K562 (cell line): ENCODE measurements around the gene FAM110D. TPM values are rescaled to one million over a fixed set of nuclear protein-coding genes. Genes with fewer than 3 reads are reported as not detected.

Source experiments
- ARID3B ChIP-seq: fragments of 250-450 bp; sonication (Bioruptor Pico); IDR thresholded peaks from 2 replicates; pipeline ENCODE4 v1.4.0; 2020; ENCODE audit warnings: borderline replicate concordance
- CEBPB ChIP-seq: fragments of 450-650 bp; IDR thresholded peaks from 2 replicates; pipeline ENCODE4 v1.6.1; 2016; ENCODE audit warnings: missing genetic modification characterization, missing compliant biosample characterization
- ELK3 ChIP-seq: fragments of 450-650 bp; formaldehyde crosslinking; IDR thresholded peaks from 2 replicates; pipeline ENCODE4 v1.4.0; 2020; ENCODE audit warnings: mild to moderate bottlenecking
- EP400 ChIP-seq: fragments of 450-650 bp; IDR thresholded peaks from 2 replicates; pipeline ENCODE4 v1.6.1; 2017; ENCODE audit warnings: antibody characterized with exemption, mild to moderate bottlenecking, moderate library complexity
- ESRRA ChIP-seq: fragments of 450-650 bp; IDR thresholded peaks from 2 replicates; pipeline ENCODE4 v1.6.1; 2014; ENCODE audit warnings: low read depth, mild to moderate bottlenecking, moderate library complexity, borderline replicate concordance
- FOXP1 ChIP-seq: sonication (generic); formaldehyde crosslinking; IDR thresholded peaks from 2 replicates; pipeline ENCODE4 v1.8.0; 2022; ENCODE audit warnings: mild to moderate bottlenecking, missing genetic modification reagents
- HNRNPLL ChIP-seq: fragments of 200-400 bp; formaldehyde crosslinking; IDR thresholded peaks from 2 replicates; pipeline ENCODE4 v1.6.1; 2017; ENCODE audit warnings: low read length, low read depth, mild to moderate bottlenecking; ENCODE audit not compliant: poor library complexity, severe bottlenecking
- MNT ChIP-seq, 2 experiments: fragments of 450-650 bp; conservative IDR thresholded peaks; 2 replicates each; pipeline ENCODE4 v1.6.1; 2017; ENCODE audit warnings: mild to moderate bottlenecking in 2 of 2, moderate library complexity in 2 of 2
- POLR2AphosphoS5 ChIP-seq: IDR thresholded peaks from 2 replicates; pipeline ENCODE4 v1.6.1; 2011; ENCODE audit warnings: mild to moderate bottlenecking, low read depth, low read length, moderate library complexity; ENCODE audit not compliant: control insufficient read depth, insufficient read depth
- RBFOX2 ChIP-seq: fragments of 200-400 bp; formaldehyde crosslinking; IDR thresholded peaks from 2 replicates; pipeline ENCODE4 v1.6.1; 2017; ENCODE audit warnings: low read depth, mild to moderate bottlenecking, low read length, moderate library complexity
- ZBTB40 ChIP-seq, 2 experiments: fragments of 450-650 bp in 1 of 2; sonication (generic) in 1 of 2; formaldehyde crosslinking in 1 of 2; IDR thresholded peaks; 2 replicates each; pipeline versions ENCODE4 v1.7.1 to v1.9.0; 2016 to 2022; ENCODE audit warnings: inconsistent platforms in 1 of 2, mild to moderate bottlenecking in 1 of 2, missing genetic modification reagents in 1 of 2
- ZNF197 ChIP-seq: fragments of 200-800 bp; sonication (Bioruptor generic); IDR thresholded peaks from 2 replicates; pipeline ENCODE4 v1.6.1; 2016; ENCODE audit warnings: low read depth, missing genetic modification characterization, missing compliant biosample characterization
- polyA plus RNA-seq, 8 experiments: library from polyadenylated mRNA; depleted of rRNA in 4 of 8; stranded (reverse) in 5 of 8; unstranded in 3 of 8; fragments of >200 nt; fragmentation: Nextera tagmentation in 2 of 8; fragmentation: Illumina TruSeq in 1 of 8; extraction: Ambion mirVana in 2 of 8; extraction: Trizol in 1 of 8; gene quantifications; 2 replicates each; pipeline versions ENCODE4 v1.2.1 to v1.2.3, GENCODE V29; 2011 to 2014; ENCODE audit warnings: inconsistent platforms in 1 of 8, missing spikeins in 1 of 8
- total RNA-seq, 7 experiments: library from RNA; depleted of rRNA in 6 of 7; stranded (reverse); fragments of >200 nt in 6 of 7; fragmentation: Illumina TruSeq in 2 of 7; extraction: Trizol in 2 of 7; gene quantifications; 2 replicates each; pipeline versions ENCODE4 v1.2.1 to v1.2.3, GENCODE V29; 2011 to 2021; ENCODE audit warnings: low replicate concordance in 1 of 7

The FAM110D gene
- total and polyA plus RNA-seq, 9 of the 15 experiments (the other 6 are each of a cell fraction or from before 2014, with no cell fraction given) = 0.04 to 1.1 (median 0.33) TPM

GRCh38 chr1:26110731-26111529 is 47.9 kb upstream of the FAM110D start (continued):
- TF ChIP-seq CEBPB = no peak
- TF ChIP-seq ELK3 (CRISPR knock-in tag) = no peak
- peak; percentile 59 for TF ChIP-seq FOXP1 (CRISPR knock-in tag)
- peak; percentile 73 for TF ChIP-seq HNRNPLL
- TF ChIP-seq EP400 = peak; percentile 58
- TF ChIP-seq ZNF197 (CRISPR knock-in tag) = 0 out of 2 replicates have a peak, but pooled peaks have one; percentile 79
- TF ChIP-seq ESRRA = peak; percentile 17; the same call in 1 of the 2 replicates
- TF ChIP-seq RBFOX2 = peak; percentile 89
- peak; percentile 79 for TF ChIP-seq POLR2AphosphoS5
- peak; percentile 21 to 63; a peak in 2 of 4 replicates for TF ChIP-seq MNT (conservative IDR thresholded peaks at IDR 0.05)
- peak; percentile 15; the same call in 1 of the 2 replicates for TF ChIP-seq ARID3B (CRISPR knock-in tag)
- no peak for TF ChIP-seq ZBTB40 (IDR thresholded peaks at IDR 0.05)
- TF ChIP-seq ZBTB40 (CRISPR knock-in tag; IDR thresholded peaks at IDR 0.05) = no peak
